HG02852 (cell line): ENCODE data around the gene MTIF2.
"Not testable (repeated sequence)": the region's sequence is repeated elsewhere in the genome, so short reads cannot be mapped to it uniquely, and the experiment has no call there.

Source experiments
- ATAC-seq: cut with Tn5 transposase; IDR thresholded peaks from one replicate; pipeline ENCODE4 v1.9.1; 2021; ENCODE audit warnings: mild to moderate bottlenecking, moderate library complexity; ENCODE audit not compliant: unreplicated experiment

Gene MTIF2

DNA sequence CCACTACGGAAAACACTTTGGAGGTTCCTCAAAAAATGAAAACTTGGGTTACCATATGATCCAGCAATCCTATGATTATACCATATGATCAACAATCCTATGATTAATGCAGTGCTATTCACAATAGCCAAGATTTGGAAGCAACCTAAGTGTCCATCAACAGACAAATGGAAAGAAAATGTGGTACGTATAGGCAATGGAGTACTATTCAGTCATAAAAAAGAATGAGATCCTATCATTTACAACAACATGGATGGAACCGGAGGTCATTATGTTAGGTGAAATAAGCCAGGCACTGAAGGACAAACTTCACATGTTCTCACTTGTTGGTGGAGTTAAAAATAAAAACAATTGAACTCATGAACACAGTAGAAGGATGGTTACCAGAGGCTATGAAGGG lies 64.5 kb downstream of the MTIF2 start:
- ATAC-seq, result no peak

DNA sequence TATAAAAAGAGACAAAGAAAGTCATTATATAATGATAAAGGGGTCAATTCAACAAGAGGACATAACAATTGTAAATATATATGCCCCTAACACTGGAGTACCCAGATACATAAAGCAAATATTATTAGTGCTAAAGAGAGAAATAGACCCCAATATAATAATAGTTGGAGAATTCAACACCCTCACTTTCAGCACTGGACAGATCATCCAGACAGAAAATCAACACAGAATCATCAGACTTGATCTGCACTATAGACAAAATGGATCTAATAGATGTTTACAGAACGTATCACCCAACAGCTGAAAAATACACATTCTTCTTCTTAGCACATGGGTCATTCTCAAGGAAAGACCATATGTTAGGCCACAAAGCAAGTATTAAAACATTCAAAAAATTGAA lies 68.6 kb downstream of the MTIF2 start:
- no peak for ATAC-seq

DNA sequence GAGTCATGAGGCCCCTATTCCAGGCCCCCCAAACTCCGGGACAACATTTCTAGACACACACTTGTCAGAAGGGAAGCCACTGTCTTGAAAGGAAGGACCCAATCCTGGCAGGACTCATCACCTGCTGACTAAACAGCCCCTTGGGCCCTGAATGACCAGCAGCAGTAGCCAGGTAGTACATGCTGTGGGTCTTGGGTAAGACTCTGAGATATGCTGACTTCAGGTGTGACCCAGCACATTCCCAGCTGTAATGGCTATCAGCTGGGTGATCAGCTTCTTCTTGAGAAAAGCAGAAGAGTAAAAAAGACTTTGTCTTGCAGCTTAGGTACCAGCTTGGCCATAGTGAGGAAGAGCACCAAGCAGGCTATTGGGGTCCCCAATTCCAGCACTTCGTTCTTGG lies 72.5 kb downstream of the MTIF2 start:
- no peak for ATAC-seq

DNA sequence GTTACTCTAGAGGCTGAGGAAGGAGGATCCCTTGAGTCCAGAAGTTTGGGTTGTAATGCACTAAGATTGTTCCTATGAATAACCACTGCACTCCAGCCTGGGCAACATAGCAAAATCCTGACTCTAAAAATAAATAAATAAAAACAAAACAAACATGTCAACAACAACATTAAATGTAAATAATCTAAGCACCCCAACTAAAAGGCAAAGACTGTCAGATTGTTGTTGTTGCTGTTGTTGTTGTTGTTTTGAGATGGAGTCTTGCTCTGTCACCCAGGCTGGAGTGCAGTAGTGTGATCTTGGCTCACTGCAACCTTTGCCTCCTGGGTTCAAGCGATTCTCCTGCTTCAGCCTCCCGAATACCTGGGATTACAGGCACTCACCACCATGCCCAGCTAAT lies 77.1 kb downstream of the MTIF2 start:
- ATAC-seq, result not testable (repeated sequence)

DNA sequence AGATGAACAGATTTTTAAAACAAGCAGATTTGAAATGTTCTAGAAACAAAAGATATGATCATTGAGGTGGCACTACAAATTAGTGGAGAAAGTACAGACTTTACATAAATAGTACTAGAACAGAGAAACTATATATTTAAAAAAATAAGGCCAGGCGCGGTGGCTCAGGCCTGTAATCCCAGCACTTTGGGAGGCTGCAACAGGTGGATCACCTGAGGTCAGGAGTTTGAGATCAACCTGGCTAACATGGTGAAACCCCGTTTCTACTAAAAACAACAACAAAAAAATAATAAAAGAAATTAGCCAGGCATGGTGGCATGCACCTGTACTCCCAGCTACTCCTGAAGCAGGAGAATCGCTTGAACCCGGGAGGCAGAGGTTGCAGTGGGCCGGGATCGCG lies 82.2 kb downstream of the MTIF2 start:
- ATAC-seq, result not testable (repeated sequence)
